ENCODE results near the gene JAKMIP2.

JAKMIP2 gene

GRCh38 chr5:147626464-147626863 lies 156.1 kb downstream of the JAKMIP2 start:
- H3K4me3 ChIP-seq (replicated peaks; ENCODE audit: insufficient read depth, low read length) = no peak overlapping the region
- TF ChIP-seq REST (IDR thresholded peaks at IDR 0.05; ENCODE audit: insufficient replicate concordance, low read depth) = no peak
- TF ChIP-seq SPI1 (IDR thresholded peaks at IDR 0.05; ENCODE audit: borderline replicate concordance, low read depth) = no peak
- no peak for TF ChIP-seq POLR2AphosphoS5 (IDR thresholded peaks at IDR 0.05; ENCODE audit: low read depth)
- no peak for TF ChIP-seq GABPA (IDR thresholded peaks at IDR 0.05; ENCODE audit: low read depth)
- TF ChIP-seq CTCF (IDR thresholded peaks at IDR 0.05; ENCODE audit: insufficient read depth, low read length) = no peak
- peaks cover 3% of the 10 kb centered on the region for H3K27me3 ChIP-seq (ENCODE audit: insufficient read depth, poor library complexity, severe bottlenecking)
- no peak overlapping the region for H3K27ac ChIP-seq (replicated peaks)
- no peak for DNase-seq (ENCODE audit: low read depth in 1 of 2, low spot score in 1 of 2)

- Histone ChIP-seq H3K27me3 (ENCODE audit: insufficient read depth, poor library complexity, severe bottlenecking) (no peaks in the 10 kb centered on the region), H3K4me3 (replicated peaks; ENCODE audit: insufficient read depth, low read length) (no peak overlapping the region), H3K27ac (replicated peaks) (no peak overlapping the region)
- no peak for TF ChIP-seq POLR2AphosphoS5 (IDR thresholded peaks at IDR 0.05; ENCODE audit: low read depth)
- TF ChIP-seq REST (IDR thresholded peaks at IDR 0.05; ENCODE audit: insufficient replicate concordance, low read depth) = no peak
- no peak for TF ChIP-seq CTCF (IDR thresholded peaks at IDR 0.05; ENCODE audit: insufficient read depth, low read length)
- TF ChIP-seq GABPA (IDR thresholded peaks at IDR 0.05; ENCODE audit: low read depth) = no peak
- TF ChIP-seq SPI1 (IDR thresholded peaks at IDR 0.05; ENCODE audit: borderline replicate concordance, low read depth) = no peak
- no peak for DNase-seq (ENCODE audit: low read depth in 1 of 2, low spot score in 1 of 2)
Measured at GRCh38 chr5:147621016-147621415, 161.5 kb downstream of the JAKMIP2 start.

- DNase-seq (ENCODE audit: low read depth in 1 of 2, low spot score in 1 of 2) = no peak
- Histone ChIP-seq H3K4me3 (replicated peaks; ENCODE audit: insufficient read depth, low read length) (no peak overlapping the region), H3K27ac (replicated peaks) (no peak overlapping the region), H3K27me3 (ENCODE audit: insufficient read depth, poor library complexity, severe bottlenecking) (no peaks in the 10 kb centered on the region)
- TF ChIP-seq SPI1 (IDR thresholded peaks at IDR 0.05; ENCODE audit: borderline replicate concordance, low read depth) (no peak), REST (IDR thresholded peaks at IDR 0.05; ENCODE audit: insufficient replicate concordance, low read depth) (no peak)
Measured at GRCh38 chr5:147619281-147619878, 163.1 kb downstream of the JAKMIP2 start.

Data from HL-60 (cell line).